B cell (primary cell): ENCODE data around the gene C1orf115. TPM values are rescaled to one million over a fixed set of nuclear protein-coding genes. Genes with fewer than 3 reads are reported as not detected.
A peak's percentile ranks its signal among the peaks of the same experiment; 100 is the strongest.

ENCODE experiments used
- ATAC-seq: fragments of 200-7000 bp; cut with Tn5 transposase; one replicate; pipeline ENCODE4 v1.10.0; 2021; ENCODE audit warnings: low read depth, mild to moderate bottlenecking, moderate number of reproducible peaks, moderate library complexity
- CTCF ChIA-PET: fragments of 350-600 bp; sonication (Branson Sonifier 250); formaldehyde crosslinking; loops from one replicate; lab custom pipeline; 2021; ENCODE audit warnings: antibody characterized with exemption, inconsistent platforms; lab: Charles Lee
- POLR2A ChIA-PET: fragments of 350-600 bp; sonication (Branson Sonifier 250); formaldehyde crosslinking; loops from one replicate; lab custom pipeline; 2021; ENCODE audit warnings: antibody characterized with exemption; lab: Charles Lee
- DNase-seq: peaks from one replicate; pipeline ENCODE4 v3.0.0; 2013
- H2AFZ ChIP-seq: 2 replicates; pipeline ENCODE4 v1.6.1; 2012; ENCODE audit warnings: mild to moderate bottlenecking, low read depth, low read length; ENCODE audit not compliant: insufficient read depth, poor library complexity, severe bottlenecking
- H3K27ac ChIP-seq, 2 donors: 1 replicate in 1 of 2; 2 replicates in 1 of 2; pipeline ENCODE4 v1.5.1; 2012 to 2013; ENCODE audit warnings: low read length in 2 of 2, mild to moderate bottlenecking in 2 of 2, moderate library complexity in 1 of 2
- H3K27me3 ChIP-seq, 4 experiments: fragments of 200-600 bp in 1 of 4; sonication (generic) in 1 of 4; replicated peaks in 1 of 4; 1 replicate in 2 of 4; 2 replicates in 2 of 4; pipeline versions ENCODE4 v1.6.1 to v1.7.0; 2013 to 2016; ENCODE audit warnings: low read length in 3 of 4, mild to moderate bottlenecking in 2 of 4, mixed read lengths in 1 of 4, moderate library complexity in 1 of 4; ENCODE audit not compliant: insufficient read depth in 4 of 4, control insufficient read depth in 3 of 4; ENCODE audit errors: control extremely low read depth in 1 of 4
- H3K36me3 ChIP-seq, 2 experiments: replicated peaks in 1 of 2; 1 replicate in 1 of 2; 2 replicates in 1 of 2; pipeline versions ENCODE4 v1.6.1 to v1.7.1; 2013; ENCODE audit warnings: low read length in 1 of 2; ENCODE audit not compliant: insufficient read depth in 2 of 2, control insufficient read depth in 1 of 2; ENCODE audit errors: control extremely low read depth in 1 of 2, extremely low read depth in 1 of 2
- H3K4me1 ChIP-seq, 2 donors: fragments of 200-600 bp in 1 of 2; sonication (generic) in 1 of 2; 1 replicate in 1 of 2; 2 replicates in 1 of 2; pipeline versions ENCODE4 v1.5.1 to v1.6.1; 2013 to 2017; ENCODE audit warnings: low read length in 2 of 2; ENCODE audit not compliant: control insufficient read depth in 2 of 2, insufficient read depth in 2 of 2
- H3K4me2 ChIP-seq: replicated peaks from 2 replicates; pipeline ENCODE3; 2012; ENCODE audit warnings: mild to moderate bottlenecking, low read depth, low read length; ENCODE audit not compliant: poor library complexity, severe bottlenecking
- H3K4me3 ChIP-seq, 5 experiments: fragments of 200-600 bp in 1 of 5; sonication (generic) in 1 of 5; 1 replicate in 3 of 5; 2 replicates in 2 of 5; pipeline versions ENCODE4 v1.5.1 to v1.7.0; 2011 to 2016; ENCODE audit warnings: low read length in 4 of 5, mild to moderate bottlenecking in 4 of 5, low read depth in 2 of 5, control low read depth in 1 of 5, moderate library complexity in 1 of 5; ENCODE audit not compliant: insufficient read depth in 1 of 5; ENCODE audit errors: control extremely low read depth in 1 of 5, extremely low read depth in 1 of 5
- H3K79me2 ChIP-seq: fragments of 200-600 bp; sonication (generic); one replicate; pipeline ENCODE4 v1.6.0; 2016; ENCODE audit warnings: low read length; ENCODE audit not compliant: control insufficient read depth, insufficient read depth
- H3K9ac ChIP-seq: fragments of 200-600 bp; sonication (generic); 2 replicates; pipeline ENCODE4 v1.6.1; 2017; ENCODE audit warnings: mild to moderate bottlenecking, low read length, moderate library complexity
- H3K9me3 ChIP-seq, 3 donors: one replicate each; pipeline versions ENCODE4 v1.6.1 to v1.7.1; 2013; ENCODE audit warnings: low read length in 2 of 3; ENCODE audit not compliant: control insufficient read depth in 2 of 3, insufficient read depth in 1 of 3; ENCODE audit errors: control extremely low read depth in 1 of 3
- H4K20me1 ChIP-seq: 2 replicates; pipeline ENCODE4 v1.6.0; 2012; ENCODE audit warnings: mild to moderate bottlenecking, low read length; ENCODE audit not compliant: insufficient read depth, control insufficient read depth, poor library complexity, severe bottlenecking
- H3K27ac Mint-ChIP-seq: one replicate; pipeline ENCODE4 v1.8.0; 2021; ENCODE audit warnings: mixed read lengths
- H3K27me3 Mint-ChIP-seq: one replicate; pipeline ENCODE4 v1.8.0; 2021; ENCODE audit warnings: mixed read lengths
- H3K4me1 Mint-ChIP-seq: one replicate; pipeline ENCODE4 v1.8.0; 2021; ENCODE audit warnings: mixed read lengths
- H3K4me3 Mint-ChIP-seq: one replicate; pipeline ENCODE4 v1.8.0; 2021; ENCODE audit warnings: mixed read lengths
- H3K9me3 Mint-ChIP-seq: one replicate; pipeline ENCODE4 v1.8.0; 2022; ENCODE audit warnings: mixed read lengths; ENCODE audit not compliant: insufficient read depth
- CTCF ChIP-seq: fragments of 200-600 bp; IDR thresholded peaks from one replicate; pipeline ENCODE4 v1.8.0; 2022; ENCODE audit warnings: antibody characterized with exemption, mild to moderate bottlenecking
- EZH2 ChIP-seq: IDR thresholded peaks from 2 replicates; pipeline ENCODE4 v1.6.1; 2012; ENCODE audit warnings: borderline replicate concordance, low read depth, mild to moderate bottlenecking, moderate library complexity, low read length; ENCODE audit not compliant: insufficient read depth, poor library complexity, severe bottlenecking
- WGBS: methylation state at CpG from one replicate; pipeline ENCODE4 v1.1.5; 2013; ENCODE audit warnings: missing lambda C conversion rate; ENCODE audit not compliant: insufficient coverage; 5-methylcytosine and 5-hydroxymethylcytosine counted together
- intact Hi-C: fragments of 100-400 bp; cut with micrococcal nuclease; formaldehyde crosslinking; loops from one replicate; pipeline ENCODE4 v1.10.0; 2022
- polyA plus RNA-seq: library from polyadenylated mRNA; depleted of rRNA; stranded (reverse); fragments of >200 nt; gene quantifications from 2 replicates; pipeline ENCODE4 v1.2.3, GENCODE V29; 2012
- total RNA-seq, 2 donors: library from RNA; stranded (reverse); fragments of 120-200 nt in 1 of 2; gene quantifications; 1 replicate in 1 of 2; 2 replicates in 1 of 2; pipeline versions ENCODE4 v1.2.3 to v1.2.4, GENCODE V29; 2013 to 2022

C1orf115 gene
- total and polyA plus RNA-seq, 2 donors (not counting 1 experiment from before 2014, with no cell fraction given) = 6.4 to 19.5 TPM

GRCh38 chr1:220677251-220677650 lies 12.9 kb upstream of the C1orf115 start:
- WGBS = no CpG with 5 or more reads among the region's 2 CpGs
- Histone ChIP-seq H3K36me3 (no peaks in the 10 kb centered on the region), H2AFZ (no peak overlapping the region), H3K9me3 (no peaks in the 10 kb centered on the region), H4K20me1 (no peaks in the 10 kb centered on the region), H3K4me2 (no peak overlapping the region), H3K4me3 (no peak overlapping the region), H3K9ac (no peak overlapping the region), H3K4me1 (peaks cover 0 to 3% of the 10 kb centered on the region in 2 donors), H3K79me2 (no peaks in the 10 kb centered on the region), H3K27me3 (no peaks in the 10 kb centered on the region), H3K27ac (no peak overlapping the region)
- TF ChIP-seq CTCF (no peak), EZH2 (no peak)
- ChIA-PET CTCF (interaction anchor here (1.4 to 4.9 kb wide), 2 partner anchors 8 to 97 kb away, joined by 3 to 65 read pairs; no protein-coding TSS in a partner anchor), POLR2A (no interaction called here)
- peaks cover 11% of the 10 kb centered on the region for H3K27me3 Mint-ChIP-seq
- intact Hi-C loops = no loop called here
- no peaks in the 10 kb centered on the region for H3K9me3 Mint-ChIP-seq
- no peak for ATAC-seq
- peaks cover 3% of the 10 kb centered on the region for H3K4me1 Mint-ChIP-seq
- no peak overlapping the region for H3K4me3 Mint-ChIP-seq
- no peak for DNase-seq
- no peak overlapping the region for H3K27ac Mint-ChIP-seq

- peaks cover 3% of the 10 kb centered on the region for H3K4me1 Mint-ChIP-seq
- H4K20me1 ChIP-seq = no peaks in the 10 kb centered on the region
- no peak overlapping the region for H3K4me3 ChIP-seq
- peaks cover 0 to 3% of the 10 kb centered on the region in 2 donors for H3K4me1 ChIP-seq
- ChIA-PET CTCF (interaction anchor here (0.6 to 4.9 kb wide), 9 partner anchors 12 to 333 kb away, joined by 3 to 65 read pairs (median 3); no protein-coding TSS in a partner anchor), POLR2A (no interaction called here)
- intact Hi-C loops = loop anchor here (1.0 kb wide), 2 partner anchors 53 to 96 kb away; no protein-coding TSS in a partner anchor
- H3K9me3 ChIP-seq = no peaks in the 10 kb centered on the region
- H3K27ac ChIP-seq = no peak overlapping the region
- H3K79me2 ChIP-seq = no peaks in the 10 kb centered on the region
- TF ChIP-seq CTCF (peak; percentile 85), EZH2 (no peak)
- H3K27me3 Mint-ChIP-seq = peaks cover 3% of the 10 kb centered on the region
- no peaks in the 10 kb centered on the region for H3K9me3 Mint-ChIP-seq
- H3K4me3 Mint-ChIP-seq = no peak overlapping the region
- 13% methylated on average over 1 of the region's 7 CpGs for WGBS
- H3K36me3 ChIP-seq = no peaks in the 10 kb centered on the region
- ATAC-seq = peak; percentile 87
- no peak overlapping the region for H3K27ac Mint-ChIP-seq
- DNase-seq = peak; percentile 59
- no peak overlapping the region for H3K4me2 ChIP-seq
- no peaks in the 10 kb centered on the region for H3K27me3 ChIP-seq
- H2AFZ ChIP-seq = no peak overlapping the region
- H3K9ac ChIP-seq = no peak overlapping the region
Measured at GRCh38 chr1:220680085-220680687, 10.0 kb upstream of the C1orf115 start.
